Sigmoid colon (tissue), 7 donors: ENCODE results near the gene TMEM164. TPM values are rescaled to one million over a fixed set of nuclear protein-coding genes. Genes with fewer than 3 reads are reported as not detected.

Experiments used
- DNase-seq: peaks from one replicate; pipeline ENCODE4 v3.0.0-alpha.2; 2019
- H3K27ac ChIP-seq, 4 donors: fragments of 200-600 bp; sonication (generic); one replicate each; pipeline ENCODE4 v1.5.1; 2016 to 2019; ENCODE audit warnings: mild to moderate bottlenecking in 1 of 4
- H3K27me3 ChIP-seq, 3 donors: fragments of 200-600 bp; sonication (generic); one replicate each; pipeline ENCODE4 v1.5.1; 2019; ENCODE audit warnings: mild to moderate bottlenecking in 1 of 3
- H3K36me3 ChIP-seq, 4 donors: fragments of 200-600 bp; sonication (generic); one replicate each; pipeline ENCODE4 v1.5.1; 2016 to 2019
- H3K4me1 ChIP-seq, 4 donors: fragments of 200-600 bp; sonication (generic); one replicate each; pipeline ENCODE4 v1.5.1; 2017 to 2019
- H3K4me3 ChIP-seq, 4 donors: fragments of 200-600 bp; sonication (generic); one replicate each; pipeline ENCODE4 v1.5.1; 2017 to 2019; ENCODE audit warnings: mild to moderate bottlenecking in 2 of 4, moderate library complexity in 1 of 4
- H3K9me3 ChIP-seq, 4 donors: fragments of 200-600 bp in 3 of 4; sonication (generic) in 3 of 4; one replicate each; pipeline versions ENCODE4 v1.5.1 to v1.6.1; 2013 to 2019
- EP300 ChIP-seq, 4 donors: sonication (generic); formaldehyde crosslinking; IDR thresholded peaks; one replicate each; pipeline ENCODE4 v1.6.1; 2017; ENCODE audit warnings: antibody characterized with exemption in 4 of 4
- POLR2A ChIP-seq, 2 donors: fragments of 450-650 bp; IDR thresholded peaks; one replicate each; pipeline ENCODE4 v1.6.1; 2016; ENCODE audit warnings: antibody characterized with exemption in 2 of 2, mild to moderate bottlenecking in 2 of 2, moderate library complexity in 2 of 2
- POLR2AphosphoS5 ChIP-seq, 4 donors: sonication (generic); formaldehyde crosslinking; IDR thresholded peaks; one replicate each; pipeline ENCODE4 v1.6.1; 2017; ENCODE audit warnings: antibody characterized with exemption in 4 of 4
- WGBS, 2 donors: extraction: QIAGEN DNeasy Blood & Tissue Kit; methylation state at CpG; one replicate each; pipeline ENCODE4 v1.1.7; 2013; 5-methylcytosine and 5-hydroxymethylcytosine counted together
- intact Hi-C: fragments of 100-400 bp; cut with DNase I; formaldehyde crosslinking; loops from one replicate; pipeline ENCODE4 v1.15.1; 2023
- polyA plus RNA-seq, 3 donors: library from polyadenylated mRNA; stranded (reverse); fragments of 200-250 nt; gene quantifications; one replicate each; pipeline ENCODE4 v1.2.3, GENCODE V29; 2013
- total RNA-seq, 4 donors: library from RNA; depleted of rRNA; stranded (reverse); fragments of >200 nt; gene quantifications; one replicate each; pipeline ENCODE4 v1.1.0, GENCODE V29; 2016
- TF ChIP-seq, protein P1 (sequence below), 4 experiments: fragments of 450-650 bp in 3 of 4; fragments of 200-600 bp in 1 of 4; IDR thresholded peaks; one replicate each; pipeline ENCODE4 v1.5.1; 2016 to 2019; ENCODE audit warnings: antibody characterized with exemption in 4 of 4, mild to moderate bottlenecking in 3 of 4, moderate library complexity in 2 of 4
- donor health status: healthy with polysubstance abuse.
- donor health status: Bipolar disorder and iron deficiency.
- donor health status: healthy.

Gene TMEM164
- total and polyA plus RNA-seq, 7 donors = 6.4 to 43.2 (median 12.7) TPM

DNA sequence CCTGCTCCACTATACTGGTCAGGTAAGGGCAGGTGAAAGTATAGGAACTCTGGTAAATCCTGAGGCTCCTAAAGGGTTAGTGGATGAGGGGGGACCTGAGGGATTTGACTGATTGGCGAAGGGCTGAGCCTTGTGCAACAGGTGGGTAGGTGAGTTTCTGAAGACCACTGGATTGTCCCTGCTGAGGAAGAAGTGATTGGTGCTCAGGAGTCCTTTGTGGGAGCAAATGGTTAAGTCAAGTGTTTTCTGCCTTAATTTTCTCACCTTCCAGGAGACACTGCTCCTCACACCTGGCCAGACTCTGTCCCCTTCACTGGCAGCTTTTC, 158.4 kb downstream of the TMEM164 start:
- no peak overlapping the region for H3K4me3 ChIP-seq
- no peaks in the 10 kb centered on the region for H3K4me1 ChIP-seq
- no peaks in the 10 kb centered on the region for H3K36me3 ChIP-seq
- DNase-seq = no peak
- no peaks in the 10 kb centered on the region for H3K27me3 ChIP-seq
- TF ChIP-seq EP300 (IDR thresholded peaks at IDR 0.05) (no peak), POLR2A (IDR thresholded peaks at IDR 0.05) (no peak), POLR2AphosphoS5 (IDR thresholded peaks at IDR 0.05) (no peak)
- intact Hi-C loops = loop anchor here (10.0 kb wide), 1 partner anchor 153 kb away; the partner anchor contains the start of gene AMMECR1
- WGBS, 2 donors = 91 to 100% methylated on average over 1 of the region's 1 CpG
- H3K9me3 ChIP-seq = no peaks in the 10 kb centered on the region
- no peak overlapping the region for H3K27ac ChIP-seq

DNA sequence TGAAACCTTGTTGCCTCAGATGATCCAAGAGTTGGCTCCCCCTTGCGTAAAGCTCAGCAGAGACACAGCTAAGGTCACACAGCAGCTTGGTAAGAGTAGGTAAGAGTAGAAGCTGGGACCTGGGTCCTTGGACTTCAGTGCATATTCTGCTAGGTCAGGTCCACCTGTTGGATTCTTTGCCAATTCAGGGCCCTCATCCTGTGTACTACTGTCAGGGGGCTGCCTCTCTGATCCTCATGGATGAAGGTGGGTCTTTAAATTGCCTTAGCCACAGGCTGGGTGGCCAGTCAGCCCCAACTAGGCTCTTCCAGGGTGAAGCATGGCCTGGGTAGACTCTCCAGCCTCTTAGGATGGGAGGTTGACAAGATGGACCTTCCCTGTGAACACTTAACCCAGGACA, 159.2 kb downstream of the TMEM164 start:
- no peak overlapping the region for H3K27ac ChIP-seq
- intact Hi-C loops = loop anchor here (10.0 kb wide), 1 partner anchor 153 kb away; the partner anchor contains the start of gene AMMECR1
- no peaks in the 10 kb centered on the region for H3K36me3 ChIP-seq
- H3K9me3 ChIP-seq = no peaks in the 10 kb centered on the region
- H3K27me3 ChIP-seq = no peaks in the 10 kb centered on the region
- H3K4me3 ChIP-seq = no peak overlapping the region
- TF ChIP-seq POLR2A (IDR thresholded peaks at IDR 0.05) (no peak), POLR2AphosphoS5 (IDR thresholded peaks at IDR 0.05) (no peak), EP300 (IDR thresholded peaks at IDR 0.05) (no peak)
- TF ChIP-seq, protein P1, sequence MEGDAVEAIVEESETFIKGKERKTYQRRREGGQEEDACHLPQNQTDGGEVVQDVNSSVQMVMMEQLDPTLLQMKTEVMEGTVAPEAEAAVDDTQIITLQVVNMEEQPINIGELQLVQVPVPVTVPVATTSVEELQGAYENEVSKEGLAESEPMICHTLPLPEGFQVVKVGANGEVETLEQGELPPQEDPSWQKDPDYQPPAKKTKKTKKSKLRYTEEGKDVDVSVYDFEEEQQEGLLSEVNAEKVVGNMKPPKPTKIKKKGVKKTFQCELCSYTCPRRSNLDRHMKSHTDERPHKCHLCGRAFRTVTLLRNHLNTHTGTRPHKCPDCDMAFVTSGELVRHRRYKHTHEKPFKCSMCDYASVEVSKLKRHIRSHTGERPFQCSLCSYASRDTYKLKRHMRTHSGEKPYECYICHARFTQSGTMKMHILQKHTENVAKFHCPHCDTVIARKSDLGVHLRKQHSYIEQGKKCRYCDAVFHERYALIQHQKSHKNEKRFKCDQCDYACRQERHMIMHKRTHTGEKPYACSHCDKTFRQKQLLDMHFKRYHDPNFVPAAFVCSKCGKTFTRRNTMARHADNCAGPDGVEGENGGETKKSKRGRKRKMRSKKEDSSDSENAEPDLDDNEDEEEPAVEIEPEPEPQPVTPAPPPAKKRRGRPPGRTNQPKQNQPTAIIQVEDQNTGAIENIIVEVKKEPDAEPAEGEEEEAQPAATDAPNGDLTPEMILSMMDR (IDR thresholded peaks at IDR 0.05) = no peak
- DNase-seq = no peak
- 98 to 99% methylated on average over 1 of the region's 1 CpG for WGBS, 2 donors
- no peaks in the 10 kb centered on the region for H3K4me1 ChIP-seq

DNA sequence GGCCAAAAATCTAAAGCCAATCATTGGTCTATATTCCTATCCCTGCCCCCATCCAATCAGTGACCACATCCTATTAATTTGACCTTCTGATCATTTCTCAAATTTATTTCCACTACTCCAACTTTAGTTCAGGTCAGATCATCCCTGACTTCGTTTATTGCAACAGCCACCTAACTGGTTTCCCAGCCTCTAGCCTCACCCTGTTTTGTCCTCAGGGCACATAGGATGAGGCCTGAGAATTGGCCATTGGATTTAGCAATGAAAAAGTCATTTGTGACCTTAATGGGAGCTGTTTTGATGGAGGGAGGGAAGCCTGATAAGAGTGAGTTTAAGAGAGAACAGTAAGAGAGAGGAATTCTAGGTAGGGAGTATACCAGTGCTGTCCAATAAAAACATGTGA, 160.0 kb downstream of the TMEM164 start:
- Histone ChIP-seq H3K27ac (no peak overlapping the region), H3K27me3 (no peaks in the 10 kb centered on the region), H3K4me3 (no peak overlapping the region), H3K4me1 (no peaks in the 10 kb centered on the region), H3K36me3 (no peaks in the 10 kb centered on the region), H3K9me3 (no peaks in the 10 kb centered on the region)
- no peak for DNase-seq
- TF ChIP-seq, protein P1 (IDR thresholded peaks at IDR 0.05) = no peak
- no peak for TF ChIP-seq EP300 (IDR thresholded peaks at IDR 0.05)
- no peak for TF ChIP-seq POLR2A (IDR thresholded peaks at IDR 0.05)
- no peak for TF ChIP-seq POLR2AphosphoS5 (IDR thresholded peaks at IDR 0.05)
- WGBS, 2 donors = 36 to 61% methylated on average over 1 of the region's 1 CpG
- intact Hi-C loops = loop anchor here (10.0 kb wide), 1 partner anchor 152 kb away; the partner anchor contains the start of gene AMMECR1

DNA sequence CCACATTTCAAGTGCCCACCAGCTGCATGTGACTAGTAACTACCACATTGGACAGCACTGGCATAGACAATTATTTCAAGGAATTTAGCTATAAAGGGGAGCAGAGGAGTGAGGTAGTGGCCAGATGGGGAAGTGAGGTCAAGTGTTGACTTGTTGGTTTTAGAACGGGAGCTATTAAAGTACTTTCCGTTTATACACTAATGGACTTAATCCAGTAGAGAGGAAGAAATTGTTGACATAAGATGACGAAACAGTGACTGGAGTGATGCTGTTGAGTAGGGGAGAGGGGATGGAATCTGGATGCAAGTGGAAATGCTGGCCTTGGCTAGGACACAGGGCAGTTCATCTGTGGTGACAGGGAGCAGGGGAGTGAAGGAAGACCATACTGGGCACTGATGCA, 160.6 kb downstream of the TMEM164 start:
- intact Hi-C loops = loop anchor here (10.0 kb wide), 1 partner anchor 151 kb away; the partner anchor contains the start of gene AMMECR1
- TF ChIP-seq POLR2A (IDR thresholded peaks at IDR 0.05) (no peak), POLR2AphosphoS5 (IDR thresholded peaks at IDR 0.05) (no peak), EP300 (IDR thresholded peaks at IDR 0.05) (no peak)
- TF ChIP-seq, protein P1 (IDR thresholded peaks at IDR 0.05) = no peak

DNA sequence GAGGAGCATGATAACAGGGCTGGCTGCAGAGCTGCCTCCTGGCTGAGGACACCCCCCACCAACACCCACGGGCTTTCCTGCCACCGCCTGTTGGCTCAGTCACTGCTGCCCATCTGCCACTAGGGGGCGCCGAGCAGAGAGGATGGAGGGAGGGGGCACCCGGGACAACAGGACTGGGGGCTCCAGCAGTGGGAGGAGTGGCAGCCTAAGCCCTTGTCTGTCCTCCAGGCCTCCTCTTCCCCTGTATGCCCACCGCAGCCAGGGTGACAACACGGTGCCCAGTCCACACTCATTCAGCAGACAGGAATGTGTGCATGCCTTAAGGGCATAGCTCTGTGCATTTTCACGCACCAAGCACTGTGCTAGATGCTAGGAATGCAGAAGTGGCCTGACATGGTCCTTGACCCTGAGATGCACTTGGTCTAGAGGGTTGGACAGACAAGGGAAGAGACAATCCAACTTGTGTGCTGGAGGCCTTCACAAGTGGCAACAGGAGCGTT, 165.1 kb downstream of the TMEM164 start:
- no peaks in the 10 kb centered on the region for H3K36me3 ChIP-seq
- no peak for TF ChIP-seq POLR2AphosphoS5 (IDR thresholded peaks at IDR 0.05)
- TF ChIP-seq, protein P1 (IDR thresholded peaks at IDR 0.05) = peak in 1 of 4 experiments; percentile 19
- no peak for TF ChIP-seq POLR2A (IDR thresholded peaks at IDR 0.05)
- 53 to 55% methylated on average over 9 of the region's 9 CpGs for WGBS, 2 donors
- no peaks in the 10 kb centered on the region for H3K27me3 ChIP-seq
- intact Hi-C loops = loop anchor here (10.0 kb wide), 1 partner anchor 147 kb away; the partner anchor contains the start of gene AMMECR1
- H3K27ac ChIP-seq = no peak overlapping the region
- H3K9me3 ChIP-seq = no peaks in the 10 kb centered on the region
- no peak overlapping the region for H3K4me3 ChIP-seq
- DNase-seq = no peak
- H3K4me1 ChIP-seq = no peaks in the 10 kb centered on the region

More for the DNA sequence above, 160.6 kb downstream of the TMEM164 start:
- no peaks in the 10 kb centered on the region for H3K36me3 ChIP-seq
- no peak for DNase-seq
- H3K4me1 ChIP-seq = no peaks in the 10 kb centered on the region
- no peak overlapping the region for H3K4me3 ChIP-seq
- no peak overlapping the region for H3K27ac ChIP-seq
- H3K9me3 ChIP-seq = no peaks in the 10 kb centered on the region
- WGBS, 2 donors = 76% methylated on average over 3 of the region's 3 CpGs
- H3K27me3 ChIP-seq = no peaks in the 10 kb centered on the region
